Heart right ventricle (tissue), 16 donors: Measurements from ENCODE around the gene ADAT2. TPM values are rescaled to one million over a fixed set of nuclear protein-coding genes. Genes with fewer than 3 reads are reported as not detected.

Experiments used
- ATAC-seq, 8 donors: fragments of 200-7000 bp; cut with Tn5 transposase; one replicate each; pipeline ENCODE4 v1.9.1; 2020; ENCODE audit warnings: mild to moderate bottlenecking in 8 of 8, moderate library complexity in 8 of 8, moderate number of reproducible peaks in 1 of 8
- DNase-seq, 2 donors: peaks; one replicate each; pipeline ENCODE4 v3.0.0-alpha.2; 2020
- H3K27ac ChIP-seq, 10 donors: fragments of 200-600 bp; sonication (generic) in 2 of 10; one replicate each; pipeline versions ENCODE4 v1.5.0 to v1.8.0; 2020 to 2022; ENCODE audit warnings: mild to moderate bottlenecking in 3 of 10
- H3K27me3 ChIP-seq, 7 donors: fragments of 200-600 bp; one replicate each; pipeline ENCODE4 v1.8.0; 2021 to 2022; ENCODE audit warnings: mild to moderate bottlenecking in 2 of 7
- H3K36me3 ChIP-seq, 9 donors: fragments of 200-600 bp; sonication (generic) in 1 of 9; one replicate each; pipeline versions ENCODE4 v1.5.0 to v1.8.0; 2020 to 2022; ENCODE audit warnings: mild to moderate bottlenecking in 2 of 9
- H3K4me1 ChIP-seq, 9 donors: fragments of 200-600 bp; sonication (generic) in 1 of 9; one replicate each; pipeline versions ENCODE4 v1.5.0 to v1.8.0; 2020 to 2022; ENCODE audit warnings: mild to moderate bottlenecking in 4 of 9
- H3K4me3 ChIP-seq, 10 donors: fragments of 200-600 bp; sonication (generic) in 2 of 10; one replicate each; pipeline versions ENCODE4 v1.5.0 to v1.8.0; 2020 to 2022; ENCODE audit warnings: mild to moderate bottlenecking in 7 of 10, moderate library complexity in 2 of 10
- H3K9me3 ChIP-seq, 11 donors: fragments of 200-600 bp in 10 of 11; sonication (generic) in 2 of 11; one replicate each; pipeline versions ENCODE4 v1.5.0 to v1.8.0; 2013 to 2022; ENCODE audit warnings: mild to moderate bottlenecking in 2 of 11, control low read depth in 1 of 11, moderate library complexity in 1 of 11
- WGBS, 2 donors: extraction: QIAGEN DNeasy Blood & Tissue Kit; methylation state at CpG; one replicate each; pipeline ENCODE4 v1.1.7; 2013; ENCODE audit warnings: inconsistent platforms in 1 of 2; 5-methylcytosine and 5-hydroxymethylcytosine counted together
- intact Hi-C, 10 donors: fragments of 100-400 bp; cut with DNase I; formaldehyde crosslinking; loops; one replicate each; pipeline versions ENCODE4 v1.11.1 to v1.14.2; 2022
- polyA plus RNA-seq, 2 donors: library from polyadenylated mRNA; stranded (reverse); fragments of 200-250 nt; gene quantifications; one replicate each; pipeline ENCODE4 v1.2.3, GENCODE V29; 2013
- total RNA-seq, 10 donors: library from RNA; stranded (reverse); fragmentation: NEBNext Ultra II Directional in 3 of 10; extraction: Animal tissue kit (Norgen Biotek cat#: 25700) in 3 of 10; gene quantifications; one replicate each; pipeline versions ENCODE4 v1.2.1 to v1.2.4, GENCODE V29; 2021 to 2023
- TF ChIP-seq, protein P1 (sequence below), 9 donors: fragments of 200-600 bp; sonication (generic) in 2 of 9; IDR thresholded peaks; one replicate each; pipeline versions ENCODE4 v1.5.0 to v1.8.0; 2021 to 2022; ENCODE audit warnings: antibody characterized with exemption in 9 of 9, mild to moderate bottlenecking in 5 of 9, moderate library complexity in 1 of 9
- donor health status: Arrhythmogenic right ventricular cardiomyopathy.
- donor health status: ischemic (EF 13 %, LVEDD 7.1; RV severe dilation, severe dysfunction).
- donor health status: healthy with polysubstance abuse.
- donor health status: DM: no; HTN: yes; CAD: no.
- donor health status: DM: no; HTN: no; CAD: no.
- donor health status: ischemic (EF 25% LVEDD 6.9; RV normal size, moderate dysfunction).
- donor health status: ischemic (EF 25% LVEDD 5.7; RV mildly dilated, moderate dysfunction).
- donor health status: healthy.
- donor health status: DM: yes; HTN: yes; CAD: no.
- donor health status: Ischemic cardiomyopathy.
- donor health status: ischemic (EF 35%, LVEDD 5.7; RV mildly dilated, moderate dysfunction).
- donor health status: nonischemic (EF 11% LVEDD 7.7; RV severe dilation, severe dysfunction).
- donor health status: DM: yes; HTN: yes; CAD: no.
- donor health status: PGD.
- donor health status: ischemic (EF 29% LVEDD 5.4; RV normal size, mild dysfunction).
- donor health status: nonischemic (EF 23%, LVEDD 6.1; RV moderate dilation, normal function).

Gene ADAT2
- total and polyA plus RNA-seq, 12 donors = 0.98 to 4.3 (median 1.5) TPM

DNA sequence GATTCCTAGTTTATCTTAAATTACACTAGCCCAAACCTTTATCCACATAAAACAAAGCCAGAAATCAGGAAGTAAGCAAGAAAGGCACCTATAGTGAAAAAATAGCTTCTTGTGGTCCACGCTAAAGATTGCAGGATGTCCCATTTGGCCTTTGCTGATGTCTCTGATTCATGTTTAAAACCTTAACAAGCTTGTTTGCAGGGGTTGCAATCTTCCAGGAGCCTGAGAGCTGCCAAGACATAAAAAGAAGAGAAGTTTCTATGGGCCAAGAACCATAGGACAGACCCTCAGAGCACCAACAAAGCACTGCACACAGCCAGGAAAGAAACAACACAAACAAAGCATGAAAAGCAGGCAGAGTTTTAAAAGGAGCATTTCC is 49.4 kb downstream of the ADAT2 start:
- Histone ChIP-seq H3K4me3 (no peak overlapping the region), H3K36me3 (no peaks in the 10 kb centered on the region), H3K27ac (no peak overlapping the region), H3K4me1 (peaks cover 0 to 32% (median 14%) of the 10 kb centered on the region in 9 donors), H3K9me3 (no peaks in the 10 kb centered on the region), H3K27me3 (no peaks in the 10 kb centered on the region)
- TF ChIP-seq, protein P1, sequence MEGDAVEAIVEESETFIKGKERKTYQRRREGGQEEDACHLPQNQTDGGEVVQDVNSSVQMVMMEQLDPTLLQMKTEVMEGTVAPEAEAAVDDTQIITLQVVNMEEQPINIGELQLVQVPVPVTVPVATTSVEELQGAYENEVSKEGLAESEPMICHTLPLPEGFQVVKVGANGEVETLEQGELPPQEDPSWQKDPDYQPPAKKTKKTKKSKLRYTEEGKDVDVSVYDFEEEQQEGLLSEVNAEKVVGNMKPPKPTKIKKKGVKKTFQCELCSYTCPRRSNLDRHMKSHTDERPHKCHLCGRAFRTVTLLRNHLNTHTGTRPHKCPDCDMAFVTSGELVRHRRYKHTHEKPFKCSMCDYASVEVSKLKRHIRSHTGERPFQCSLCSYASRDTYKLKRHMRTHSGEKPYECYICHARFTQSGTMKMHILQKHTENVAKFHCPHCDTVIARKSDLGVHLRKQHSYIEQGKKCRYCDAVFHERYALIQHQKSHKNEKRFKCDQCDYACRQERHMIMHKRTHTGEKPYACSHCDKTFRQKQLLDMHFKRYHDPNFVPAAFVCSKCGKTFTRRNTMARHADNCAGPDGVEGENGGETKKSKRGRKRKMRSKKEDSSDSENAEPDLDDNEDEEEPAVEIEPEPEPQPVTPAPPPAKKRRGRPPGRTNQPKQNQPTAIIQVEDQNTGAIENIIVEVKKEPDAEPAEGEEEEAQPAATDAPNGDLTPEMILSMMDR (IDR thresholded peaks at IDR 0.05) = no peak
- DNase-seq (no peak), ATAC-seq (no peak)
- intact Hi-C loops = no loop called here
- WGBS, 2 donors = 62 to 67% methylated on average over 1 of the region's 1 CpG

DNA sequence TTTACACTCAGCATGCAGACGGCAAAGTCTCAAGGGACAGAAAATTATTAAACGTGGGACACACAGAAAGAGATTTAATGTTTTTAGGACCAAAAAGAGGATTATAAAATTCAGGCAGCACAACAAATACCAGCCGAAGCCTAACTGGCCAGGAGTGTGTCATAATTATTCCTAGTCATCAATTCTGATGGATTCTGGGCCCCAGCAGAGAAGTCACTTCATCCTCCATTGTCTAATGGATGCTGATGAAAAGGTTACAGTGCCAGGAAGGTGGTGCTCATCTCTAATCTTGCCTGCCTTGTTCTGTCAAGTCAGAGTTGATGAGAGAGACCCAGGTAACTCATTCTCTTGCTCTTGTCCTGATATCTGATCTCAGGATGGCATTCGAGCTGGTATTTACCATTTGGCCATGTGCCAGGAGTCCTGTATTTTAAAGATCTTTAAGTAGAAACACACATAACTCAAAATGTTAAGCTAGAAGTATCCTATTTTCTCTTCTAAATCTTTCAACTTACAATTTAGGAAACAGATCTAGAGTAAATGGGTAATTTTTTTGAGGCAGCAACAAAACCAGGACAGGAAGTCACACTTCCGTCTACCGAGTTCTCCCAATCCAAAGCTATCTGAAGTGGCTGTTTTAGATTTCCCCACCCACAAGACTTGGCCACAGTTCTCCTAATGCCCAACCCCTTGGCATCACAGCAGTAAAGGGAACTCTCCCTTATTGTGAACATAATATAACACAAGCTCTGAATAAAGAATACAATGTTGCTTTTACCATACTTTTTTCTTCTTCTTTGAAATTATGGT is 50.0 kb downstream of the ADAT2 start:
- DNase-seq (peak in 1 of 2 donors; percentile 29), ATAC-seq (peak in 5 of 8 donors; percentile 58 to 69 (median 62))
- Histone ChIP-seq H3K9me3 (no peaks in the 10 kb centered on the region), H3K4me1 (peaks cover 0 to 32% (median 14%) of the 10 kb centered on the region in 9 donors), H3K36me3 (no peaks in the 10 kb centered on the region), H3K27me3 (no peaks in the 10 kb centered on the region), H3K27ac (peak overlapping the region in 2 of 10 donors; percentile 24 to 50), H3K4me3 (no peak overlapping the region)
- intact Hi-C loops = no loop called here
- WGBS, 2 donors = 32 to 39% methylated on average over 6 of the region's 6 CpGs
- TF ChIP-seq, protein P1 (IDR thresholded peaks at IDR 0.05) = no peak

DNA sequence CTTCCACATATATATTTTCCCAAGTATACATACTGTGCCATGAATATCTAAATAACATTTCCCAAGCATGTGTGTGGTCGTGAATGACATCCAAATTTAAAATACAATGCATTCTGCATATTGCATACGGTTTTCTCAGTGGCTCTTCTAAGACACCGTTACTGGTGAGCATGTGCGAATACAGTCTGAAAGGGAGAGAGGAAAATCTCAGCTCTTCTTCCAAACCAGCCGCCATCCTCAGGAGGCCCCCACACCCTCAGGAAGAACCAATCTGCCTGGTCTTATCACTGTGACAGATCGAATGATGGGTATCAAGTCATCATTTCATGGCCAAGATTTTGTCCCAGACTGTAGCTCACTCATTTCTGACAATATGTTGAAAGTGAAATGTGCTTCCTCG is 50.7 kb downstream of the ADAT2 start:
- H3K9me3 ChIP-seq = no peaks in the 10 kb centered on the region
- WGBS, 2 donors = 70 to 79% methylated on average over 7 of the region's 7 CpGs

DNA sequence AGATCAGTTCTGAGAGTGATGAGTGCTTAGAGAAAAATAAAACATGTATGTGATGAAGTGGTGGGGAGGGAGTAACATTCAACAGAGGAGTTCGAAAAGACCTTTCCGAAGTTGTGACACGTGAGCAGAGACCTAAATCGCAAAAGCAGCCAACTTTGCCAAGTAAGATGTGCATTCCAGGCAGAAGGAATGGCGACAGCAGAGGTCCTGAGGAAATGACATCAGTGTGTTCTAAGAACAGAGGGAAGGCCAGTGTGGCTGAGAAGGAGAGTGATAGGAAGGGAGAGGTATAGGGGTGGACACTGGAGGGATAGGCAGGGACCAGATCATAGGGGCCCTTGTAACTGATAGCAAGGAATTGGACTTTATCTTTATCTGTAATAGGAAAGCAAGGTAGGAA is 51.3 kb downstream of the ADAT2 start:
- TF ChIP-seq, protein P1 (IDR thresholded peaks at IDR 0.05) = no peak
- Histone ChIP-seq H3K36me3 (no peaks in the 10 kb centered on the region), H3K4me3 (no peak overlapping the region), H3K9me3 (no peaks in the 10 kb centered on the region), H3K4me1 (peaks cover 0 to 32% (median 14%) of the 10 kb centered on the region in 9 donors), H3K27ac (no peak overlapping the region), H3K27me3 (peaks cover 0 to 5% (median 0%) of the 10 kb centered on the region in 7 donors)
- intact Hi-C loops = no loop called here
- WGBS, 2 donors = 52 to 61% methylated on average over 5 of the region's 5 CpGs
- DNase-seq (no peak), ATAC-seq (no peak)

More for the DNA sequence above, 50.7 kb downstream of the ADAT2 start:
- TF ChIP-seq, protein P1 (IDR thresholded peaks at IDR 0.05) = no peak
- Histone ChIP-seq H3K27me3 (peaks cover 0 to 2% (median 0%) of the 10 kb centered on the region in 7 donors), H3K36me3 (no peaks in the 10 kb centered on the region), H3K4me3 (no peak overlapping the region), H3K4me1 (peaks cover 0 to 32% (median 14%) of the 10 kb centered on the region in 9 donors), H3K27ac (peak overlapping the region in 1 of 10 donors; percentile 50)
- no peak for DNase-seq
- intact Hi-C loops = no loop called here
- ATAC-seq = no peak
